ENCODE results near the gene CYP2B6.

- no peak for TF ChIP-seq POLR2A (IDR thresholded peaks at IDR 0.05; ENCODE audit: low read depth, low read length)
- TF ChIP-seq POLR2AphosphoS5 (IDR thresholded peaks at IDR 0.05; ENCODE audit: low read depth, low read length) = no peak
- TF ChIP-seq TAF1 (IDR thresholded peaks at IDR 0.05; ENCODE audit: borderline replicate concordance, low read depth, low read length) = no peak
These were observed 1.6 kb upstream of the CYP2B6 start for GRCh38 chr19:40989453-40989852.
